ENCODE measurements around the gene TTPAL. TPM values are rescaled to one million over a fixed set of nuclear protein-coding genes. Genes with fewer than 3 reads are reported as not detected.

TTPAL gene
- total RNA-seq, 2 experiments from 2014 or later: 5.6 to 18.8 TPM

DNA sequence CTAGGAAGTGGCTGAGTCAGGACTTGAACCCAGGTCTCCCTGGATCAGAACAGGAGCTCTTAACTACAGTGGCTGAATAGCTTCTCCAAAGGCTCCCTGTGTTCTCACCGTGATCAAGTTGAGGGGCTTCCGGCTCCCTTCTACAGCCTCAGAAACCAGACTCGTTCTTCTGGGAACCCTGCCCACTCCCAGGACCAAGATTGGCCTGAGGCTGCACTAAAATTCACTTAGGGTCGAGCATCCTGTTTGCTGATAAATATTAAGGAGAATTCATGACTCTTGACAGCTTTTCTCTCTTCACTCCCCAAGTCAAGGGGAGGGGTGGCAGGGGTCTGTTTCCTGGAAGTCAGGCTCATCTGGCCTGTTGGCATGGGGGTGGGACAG, 44.6 kb upstream of the TTPAL start:
- H2AFZ ChIP-seq (ENCODE audit: low read length): no peak overlapping the region
- intact Hi-C loops (cut with micrococcal nuclease; ENCODE audit: unreplicated experiment): no loop called here
- ChIA-PET POLR2A (no interaction called here), CTCF (ENCODE audit: unreplicated experiment) (no interaction called here)
- H3K79me2 ChIP-seq (ENCODE audit: insufficient read depth, low read depth, low read length): no peaks in the 10 kb centered on the region
- no TSS peak for BruUV-seq (replicated peaks)
- no peaks in the 10 kb centered on the region for H3K36me3 ChIP-seq (ENCODE audit: insufficient read depth, low read length)
- no peak for DNase-seq (ENCODE audit: low spot score)
- H4K20me1 ChIP-seq (ENCODE audit: insufficient read depth, low read length): no peaks in the 10 kb centered on the region
- no peak overlapping the region for H3K4me2 ChIP-seq (ENCODE audit: low read length)
- H3K9me3 ChIP-seq (ENCODE audit: low read length): no peaks in the 10 kb centered on the region
- H3K9me2 ChIP-seq (ENCODE audit: insufficient read depth, low read length): no peaks in the 10 kb centered on the region
- H3K4me1 ChIP-seq (ENCODE audit: insufficient read depth, low read length, poor library complexity, severe bottlenecking): no peaks in the 10 kb centered on the region
- no peak overlapping the region for H3K27ac ChIP-seq (ENCODE audit: low read depth, low read length, poor library complexity, severe bottlenecking)
- TF ChIP-seq EZH2phosphoT487 (IDR thresholded peaks at IDR 0.05; ENCODE audit: borderline replicate concordance, low read depth, low read length): no peak
- TF ChIP-seq, protein P1, sequence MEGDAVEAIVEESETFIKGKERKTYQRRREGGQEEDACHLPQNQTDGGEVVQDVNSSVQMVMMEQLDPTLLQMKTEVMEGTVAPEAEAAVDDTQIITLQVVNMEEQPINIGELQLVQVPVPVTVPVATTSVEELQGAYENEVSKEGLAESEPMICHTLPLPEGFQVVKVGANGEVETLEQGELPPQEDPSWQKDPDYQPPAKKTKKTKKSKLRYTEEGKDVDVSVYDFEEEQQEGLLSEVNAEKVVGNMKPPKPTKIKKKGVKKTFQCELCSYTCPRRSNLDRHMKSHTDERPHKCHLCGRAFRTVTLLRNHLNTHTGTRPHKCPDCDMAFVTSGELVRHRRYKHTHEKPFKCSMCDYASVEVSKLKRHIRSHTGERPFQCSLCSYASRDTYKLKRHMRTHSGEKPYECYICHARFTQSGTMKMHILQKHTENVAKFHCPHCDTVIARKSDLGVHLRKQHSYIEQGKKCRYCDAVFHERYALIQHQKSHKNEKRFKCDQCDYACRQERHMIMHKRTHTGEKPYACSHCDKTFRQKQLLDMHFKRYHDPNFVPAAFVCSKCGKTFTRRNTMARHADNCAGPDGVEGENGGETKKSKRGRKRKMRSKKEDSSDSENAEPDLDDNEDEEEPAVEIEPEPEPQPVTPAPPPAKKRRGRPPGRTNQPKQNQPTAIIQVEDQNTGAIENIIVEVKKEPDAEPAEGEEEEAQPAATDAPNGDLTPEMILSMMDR (conservative IDR thresholded peaks at IDR 0.05; ENCODE audit: low read length): no peak
- H3K4me3 ChIP-seq (ENCODE audit: low read depth, low read length, poor library complexity, severe bottlenecking): no peak overlapping the region

DNA sequence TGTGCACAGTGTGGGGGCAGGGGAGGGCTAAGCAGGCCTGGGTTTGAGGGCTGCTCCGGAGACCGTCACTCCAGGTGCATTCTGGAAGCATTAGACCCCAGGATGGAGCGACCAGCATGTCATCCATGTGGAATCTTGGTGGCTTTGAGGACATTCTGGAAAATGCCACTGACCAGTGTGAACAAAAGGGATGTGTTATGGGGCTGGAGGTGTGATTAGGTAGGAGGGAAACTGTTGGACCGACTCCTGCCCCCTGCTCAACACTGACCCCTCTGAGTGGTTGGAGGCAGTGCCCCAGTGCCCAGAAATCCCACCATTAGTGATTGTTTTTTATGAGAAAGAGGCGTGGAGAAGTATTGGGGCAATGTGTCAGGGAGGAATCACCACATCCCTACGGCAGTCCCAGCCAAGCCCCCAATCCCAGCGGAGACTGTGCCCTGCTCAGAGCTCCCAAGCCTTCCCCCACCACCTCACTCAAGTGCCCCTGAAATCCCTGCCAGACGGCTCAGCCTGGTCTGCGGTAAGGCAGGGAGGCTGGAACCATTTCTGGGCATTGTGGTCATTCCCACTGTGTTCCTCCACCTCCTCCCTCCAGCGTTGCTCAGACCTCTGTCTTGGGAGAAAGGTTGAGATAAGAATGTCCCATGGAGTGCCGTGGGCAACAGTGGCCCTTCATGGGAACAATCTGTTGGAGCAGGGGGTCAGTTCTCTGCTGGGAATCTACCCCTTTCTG, 44.0 kb upstream of the TTPAL start:
- ChIA-PET POLR2A (no interaction called here), CTCF (ENCODE audit: unreplicated experiment) (no interaction called here)
- H4K20me1 ChIP-seq (ENCODE audit: insufficient read depth, low read length): no peaks in the 10 kb centered on the region
- intact Hi-C loops (cut with micrococcal nuclease; ENCODE audit: unreplicated experiment): no loop called here
- H3K4me2 ChIP-seq (ENCODE audit: low read length): no peak overlapping the region
- H3K9me3 ChIP-seq (ENCODE audit: low read length): no peaks in the 10 kb centered on the region
- no peak overlapping the region for H3K27ac ChIP-seq (ENCODE audit: low read depth, low read length, poor library complexity, severe bottlenecking)
- H3K9me2 ChIP-seq (ENCODE audit: insufficient read depth, low read length): no peaks in the 10 kb centered on the region
- DNase-seq (ENCODE audit: low spot score): no peak
- H3K4me1 ChIP-seq (ENCODE audit: insufficient read depth, low read length, poor library complexity, severe bottlenecking): no peaks in the 10 kb centered on the region
- H3K36me3 ChIP-seq (ENCODE audit: insufficient read depth, low read length): no peaks in the 10 kb centered on the region
- no peak overlapping the region for H2AFZ ChIP-seq (ENCODE audit: low read length)
- BruUV-seq (replicated peaks): no TSS peak
- H3K79me2 ChIP-seq (ENCODE audit: insufficient read depth, low read depth, low read length): no peaks in the 10 kb centered on the region
- TF ChIP-seq, protein P1 (conservative IDR thresholded peaks at IDR 0.05; ENCODE audit: low read length): no peak
- TF ChIP-seq EZH2phosphoT487 (IDR thresholded peaks at IDR 0.05; ENCODE audit: borderline replicate concordance, low read depth, low read length): no peak
- H3K4me3 ChIP-seq (ENCODE audit: low read depth, low read length, poor library complexity, severe bottlenecking): no peak overlapping the region
